Panc1 (cell line): ENCODE results near the gene GLIS1.

ENCODE experiments used
- CTCF ChIP-seq: fragments of 450-650 bp; IDR thresholded peaks from 2 replicates; pipeline ENCODE4 v1.5.1; 2017; ENCODE audit warnings: mild to moderate bottlenecking
- SIN3A ChIP-seq: IDR thresholded peaks from 2 replicates; pipeline ENCODE4 v1.6.1; 2012; ENCODE audit warnings: low read depth, mild to moderate bottlenecking, low read length, moderate library complexity, borderline replicate concordance; ENCODE audit not compliant: insufficient read depth

- TF ChIP-seq CTCF, result no peak
- no peak for TF ChIP-seq SIN3A
These were observed 137.8 kb downstream of the GLIS1 start for GRCh38 chr1:53601031-53601745.
